ENCODE measurements around the gene CIB4. TPM values are rescaled to one million over a fixed set of nuclear protein-coding genes. Genes with fewer than 3 reads are reported as not detected.

CIB4 gene
- total and polyA plus RNA-seq, 2 of the 4 experiments (the other 2 are of a cell fraction), result not detected

DNA sequence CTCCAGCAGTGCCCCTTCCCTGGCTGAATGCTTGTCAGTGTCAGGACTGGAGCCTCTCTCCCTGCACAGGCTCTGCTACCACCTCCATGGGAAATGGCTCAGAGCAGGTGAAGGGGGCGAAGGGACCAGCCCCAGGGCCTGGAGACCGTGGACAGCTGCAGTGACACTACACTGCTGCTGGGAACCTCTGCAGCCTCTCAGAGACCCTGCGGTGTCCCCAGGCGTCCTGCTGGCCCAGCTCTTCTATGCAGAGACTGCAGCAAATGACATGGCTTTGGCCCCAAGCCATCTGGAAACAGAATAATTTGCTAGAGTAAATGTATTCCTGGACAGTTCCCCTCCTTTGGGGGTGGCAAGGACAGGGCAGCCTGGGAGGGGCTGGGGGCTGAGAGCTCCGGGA, 53.2 kb downstream of the CIB4 start:
- Histone ChIP-seq H3K36me3 (ENCODE audit: control insufficient read depth, insufficient read depth, low read length) (no peaks in the 10 kb centered on the region), H3K9me3 (ENCODE audit: control insufficient read depth, insufficient read depth, low read length) (no peaks in the 10 kb centered on the region), H3K79me1 (ENCODE audit: low read depth in 1 of 2, low read length in 2 of 2) (no peaks in the 10 kb centered on the region), H3K9me1 (ENCODE audit: insufficient read depth, low read length) (no peaks in the 10 kb centered on the region), H4K91ac (ENCODE audit: insufficient read depth, low read depth, low read length) (no peak overlapping the region), H2BK15ac (ENCODE audit: low read depth, low read length) (no peak overlapping the region), H2AK5ac (ENCODE audit: low read depth, low read length) (no peak overlapping the region), H3K4me2 (ENCODE audit: low read depth, low read length) (no peak overlapping the region), H3K27me3 (ENCODE audit: control insufficient read depth, insufficient read depth, low read length) (peaks cover 69% of the 10 kb centered on the region), H3K56ac (ENCODE audit: extremely low read depth, insufficient read depth, low read length) (no peak overlapping the region), H3K4me1 (ENCODE audit: control insufficient read depth, insufficient read depth, low read length) (no peaks in the 10 kb centered on the region), H4K8ac (ENCODE audit: low read depth in 2 of 2, low read length in 2 of 2) (no peak overlapping the region), H2BK20ac (ENCODE audit: low read depth, low read length) (no peak overlapping the region), H2BK120ac (ENCODE audit: low read depth, low read length) (no peak overlapping the region), H4K20me1 (ENCODE audit: insufficient read depth, low read length) (no peaks in the 10 kb centered on the region), H3K27ac (ENCODE audit: insufficient read depth, low read length) (no peak overlapping the region), H2AFZ (replicated peaks; ENCODE audit: low read length, poor library complexity) (no peak overlapping the region), H3K18ac (ENCODE audit: low read depth, low read length) (no peak overlapping the region), H3K9ac (ENCODE audit: low read depth, low read length) (no peak overlapping the region), H2BK5ac (ENCODE audit: low read depth, low read length, poor library complexity, severe bottlenecking) (no peak overlapping the region), H2AK9ac (replicated peaks; ENCODE audit: low read depth, low read length, poor library complexity) (no peak overlapping the region), H3K23ac (ENCODE audit: low read depth, low read length) (no peak overlapping the region), H4K5ac (ENCODE audit: low read depth, low read length) (no peak overlapping the region), H3K14ac (replicated peaks; ENCODE audit: low read depth, low read length) (no peak overlapping the region), H3K4ac (ENCODE audit: low read depth, low read length) (no peak overlapping the region), H3K4me3 (ENCODE audit: insufficient read depth, low read depth, low read length) (no peak overlapping the region)
- TF ChIP-seq MAFK (IDR thresholded peaks at IDR 0.05; ENCODE audit: low read depth, low read length) (no peak), MXI1 (IDR thresholded peaks at IDR 0.05; ENCODE audit: borderline replicate concordance, low read depth, low read length) (no peak), USF2 (IDR thresholded peaks at IDR 0.05; ENCODE audit: low read depth, low read length) (no peak), CTCF (conservative IDR thresholded peaks at IDR 0.05; ENCODE audit: low read depth, low read length) (no peak), MAZ (IDR thresholded peaks at IDR 0.05; ENCODE audit: borderline replicate concordance, low read depth, low read length) (no peak), RCOR1 (IDR thresholded peaks at IDR 0.05; ENCODE audit: insufficient replicate concordance, low read length) (no peak), CHD1 (IDR thresholded peaks at IDR 0.05; ENCODE audit: low read depth, low read length) (no peak), NFE2L2 (IDR thresholded peaks at IDR 0.05; ENCODE audit: low read depth, low read length) (no peak), BHLHE40 (IDR thresholded peaks at IDR 0.05; ENCODE audit: low read depth, low read length) (no peak), RFX5 (IDR thresholded peaks at IDR 0.05; ENCODE audit: low read depth, low read length) (no peak), CEBPB (IDR thresholded peaks at IDR 0.05; ENCODE audit: low read depth, low read length) (no peak), RAD21 (IDR thresholded peaks at IDR 0.05; ENCODE audit: low read length) (no peak), FOS (IDR thresholded peaks at IDR 0.05; ENCODE audit: low read depth, low read length) (no peak), POLR2A (IDR thresholded peaks at IDR 0.05; ENCODE audit: low read depth, low read length) (no peak), SMC3 (IDR thresholded peaks at IDR 0.05; ENCODE audit: low read depth, low read length) (no peak)
- TF ChIP-seq, protein P1, sequence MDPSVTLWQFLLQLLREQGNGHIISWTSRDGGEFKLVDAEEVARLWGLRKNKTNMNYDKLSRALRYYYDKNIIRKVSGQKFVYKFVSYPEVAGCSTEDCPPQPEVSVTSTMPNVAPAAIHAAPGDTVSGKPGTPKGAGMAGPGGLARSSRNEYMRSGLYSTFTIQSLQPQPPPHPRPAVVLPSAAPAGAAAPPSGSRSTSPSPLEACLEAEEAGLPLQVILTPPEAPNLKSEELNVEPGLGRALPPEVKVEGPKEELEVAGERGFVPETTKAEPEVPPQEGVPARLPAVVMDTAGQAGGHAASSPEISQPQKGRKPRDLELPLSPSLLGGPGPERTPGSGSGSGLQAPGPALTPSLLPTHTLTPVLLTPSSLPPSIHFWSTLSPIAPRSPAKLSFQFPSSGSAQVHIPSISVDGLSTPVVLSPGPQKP (IDR thresholded peaks at IDR 0.05; ENCODE audit: borderline replicate concordance, low read depth, low read length), result no peak
- DNase-seq, result no peak
- BruUV-seq (replicated peaks), result no TSS peak
- CTCF ChIA-PET, result no interaction called here
- 50% methylated on average over 1 of the region's 5 CpGs; no CpG with 5 or more reads in 1 of the 2 experiments for WGBS, 2 experiments (ENCODE audit: extremely low coverage in 2 of 2, insufficient read length in 1 of 2)
- in situ Hi-C loops (cut with MboI; ENCODE audit: low sequenced_read_pairs) (no loop called here), intact Hi-C loops (cut with micrococcal nuclease) (no loop called here), dilution Hi-C loops (cut with HindIII; ENCODE audit: low sequenced_read_pairs, unreplicated experiment) (no loop called here)
- no peak for ATAC-seq (ENCODE audit: low read depth)
- POLR2A ChIA-PET (ENCODE audit: unreplicated experiment), result no interaction called here

Data from IMR-90 (cell line).